OCI-LY7 (cell line): Measurements from ENCODE around the gene CSNK1G1. TPM values are rescaled to one million over a fixed set of nuclear protein-coding genes. Genes with fewer than 3 reads are reported as not detected.

Experiments used
- BruUV-seq: library from RNA; stranded (reverse); fragments of 400-500 nt; replicated peaks from 2 replicates; lab custom pipeline; 2021; lab: Mats Ljungman, UMichigan
- CTCF ChIA-PET: fragments of 300-600 bp; sonication (Branson Sonifier 250); formaldehyde crosslinking; loops from one replicate; lab custom pipeline; 2022; ENCODE audit warnings: antibody characterized with exemption; ENCODE audit not compliant: unreplicated experiment; lab: Charles Lee
- POLR2A ChIA-PET: fragments of 300-600 bp; sonication (Branson Sonifier 250); formaldehyde crosslinking; loops from one replicate; lab custom pipeline; 2022; ENCODE audit warnings: antibody characterized with exemption; lab: Charles Lee
- DNase-seq: peaks from one replicate; pipeline ENCODE4 v3.0.0-alpha.2; 2015; ENCODE audit warnings: low spot score
- H2AFZ ChIP-seq: fragments of 200-600 bp; sonication (generic), shearing (Covaris generic); 2 replicates; pipeline ENCODE4 v1.6.1; 2014; ENCODE audit warnings: mild to moderate bottlenecking, antibody characterized with exemption, low read length, moderate library complexity
- H3K27ac ChIP-seq: fragments of 200-600 bp; sonication (generic); 2 replicates; pipeline ENCODE4 v1.5.1; 2014; ENCODE audit warnings: mixed run types, low read depth, mild to moderate bottlenecking, moderate library complexity, low read length, inconsistent platforms; ENCODE audit not compliant: poor library complexity, severe bottlenecking
- H3K36me3 ChIP-seq: fragments of 200-600 bp; sonication (generic); 2 replicates; pipeline ENCODE4 v1.6.1; 2014; ENCODE audit warnings: mild to moderate bottlenecking, antibody characterized with exemption, low read length, moderate library complexity, mixed read lengths; ENCODE audit not compliant: insufficient read depth
- H3K4me1 ChIP-seq: fragments of 200-600 bp; sonication (generic); 2 replicates; pipeline ENCODE4 v1.5.1; 2014; ENCODE audit warnings: mild to moderate bottlenecking, low read length; ENCODE audit not compliant: insufficient read depth, poor library complexity, severe bottlenecking
- H3K4me2 ChIP-seq: fragments of 200-600 bp; sonication (generic); 2 replicates; pipeline ENCODE4 v1.6.1; 2014; ENCODE audit warnings: mild to moderate bottlenecking, low read length
- H3K4me3 ChIP-seq: fragments of 200-600 bp; sonication (generic); 2 replicates; pipeline ENCODE4 v1.5.1; 2014; ENCODE audit warnings: mild to moderate bottlenecking, low read depth, low read length; ENCODE audit not compliant: poor library complexity, severe bottlenecking
- H3K79me2 ChIP-seq: fragments of 200-600 bp; sonication (generic); 2 replicates; pipeline ENCODE4 v1.6.1; 2016; ENCODE audit warnings: low read depth, mild to moderate bottlenecking, low read length, moderate library complexity, mixed read lengths; ENCODE audit not compliant: insufficient read depth
- H3K9me2 ChIP-seq: fragments of 200-600 bp; sonication (generic); 2 replicates; pipeline ENCODE4 v1.6.1; 2016; ENCODE audit warnings: mild to moderate bottlenecking, low read length, mixed read lengths; ENCODE audit not compliant: insufficient read depth
- H3K9me3 ChIP-seq: fragments of 200-600 bp; sonication (generic); 2 replicates; pipeline ENCODE4 v1.6.1; 2014; ENCODE audit warnings: mild to moderate bottlenecking, mixed run types, low read length, mixed read lengths
- H4K20me1 ChIP-seq: fragments of 200-600 bp; sonication (generic); 2 replicates; pipeline ENCODE4 v1.6.1; 2014; ENCODE audit warnings: mild to moderate bottlenecking, antibody characterized with exemption, low read length, moderate library complexity, mixed read lengths; ENCODE audit not compliant: insufficient read depth
- CTCF ChIP-seq: fragments of 200-600 bp; sonication (generic); conservative IDR thresholded peaks from 2 replicates; pipeline ENCODE4 v1.5.1; 2014; ENCODE audit warnings: mild to moderate bottlenecking, antibody characterized with exemption, low read length, moderate library complexity, mixed read lengths
- EZH2phosphoT487 ChIP-seq: fragments of 200-600 bp; sonication (generic); IDR thresholded peaks from 2 replicates; pipeline ENCODE4 v1.6.1; 2018; ENCODE audit warnings: low read depth, borderline replicate concordance, mild to moderate bottlenecking, mixed run types, antibody characterized with exemption, low read length, moderate library complexity, mixed read lengths
- intact Hi-C: fragments of 100-400 bp; cut with micrococcal nuclease; formaldehyde crosslinking; loops from one replicate; pipeline ENCODE4 v1.10.0; 2022; ENCODE audit not compliant: unreplicated experiment
- total RNA-seq, 2 experiments: library from RNA; depleted of rRNA in 1 of 2; stranded (reverse); fragments of >200 nt in 1 of 2; shearing (Covaris generic) in 1 of 2; gene quantifications; 2 replicates each; pipeline ENCODE4 v1.2.3, GENCODE V29; 2014 to 2022

The CSNK1G1 gene
- total RNA-seq, 2 experiments from 2014 or later: 8.8 to 14.1 TPM

- H3K4me3 ChIP-seq: no peak overlapping the region
- no peaks in the 10 kb centered on the region for H3K79me2 ChIP-seq
- intact Hi-C loops: no loop called here
- TF ChIP-seq EZH2phosphoT487: no peak
- DNase-seq: no peak
- H3K27ac ChIP-seq: no peak overlapping the region
- ChIA-PET POLR2A (interaction anchor here (1.9 kb wide), 1 partner anchor 17 kb away, joined by 6 read pairs; no protein-coding TSS in a partner anchor), CTCF (no interaction called here)
- no peaks in the 10 kb centered on the region for H3K36me3 ChIP-seq
- no peaks in the 10 kb centered on the region for H3K4me1 ChIP-seq
- H3K9me2 ChIP-seq: no peaks in the 10 kb centered on the region
- H2AFZ ChIP-seq: no peak overlapping the region
- no peaks in the 10 kb centered on the region for H4K20me1 ChIP-seq
- BruUV-seq: no TSS peak
- H3K9me3 ChIP-seq: no peaks in the 10 kb centered on the region; the same call in 1 of the 2 replicates
- H3K4me2 ChIP-seq: no peak overlapping the region
Observed at GRCh38 chr15:64245405-64245804, 110.6 kb downstream of the CSNK1G1 start.

DNA sequence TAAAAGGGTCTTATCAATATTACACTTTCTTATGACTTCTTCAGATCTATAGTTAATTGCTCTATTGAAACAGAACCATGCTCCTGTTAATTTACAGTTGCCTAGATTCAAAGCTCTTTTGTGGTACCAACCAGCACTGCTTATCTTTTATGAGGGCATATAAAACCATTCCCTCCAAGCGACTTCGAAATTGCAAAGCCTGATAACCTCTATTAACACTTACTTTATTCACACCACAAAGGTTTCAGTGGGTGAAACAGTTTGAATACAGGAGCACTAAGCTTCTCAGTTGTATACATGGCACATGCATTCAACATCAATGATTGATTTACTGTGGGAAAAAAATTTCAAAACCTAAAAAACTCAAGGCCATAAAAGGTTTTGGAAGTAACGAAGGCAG lies 118.3 kb downstream of the CSNK1G1 start:
- no peaks in the 10 kb centered on the region for H3K4me1 ChIP-seq
- no TSS peak for BruUV-seq
- no peaks in the 10 kb centered on the region for H3K36me3 ChIP-seq
- no peak overlapping the region for H3K4me3 ChIP-seq
- no peak overlapping the region for H3K4me2 ChIP-seq
- ChIA-PET POLR2A (no interaction called here), CTCF (no interaction called here)
- TF ChIP-seq EZH2phosphoT487: no peak
- TF ChIP-seq CTCF: no peak
- no peak overlapping the region for H3K27ac ChIP-seq
- no peak for DNase-seq
- H2AFZ ChIP-seq: no peak overlapping the region
- intact Hi-C loops: no loop called here
- H4K20me1 ChIP-seq: no peaks in the 10 kb centered on the region
- no peaks in the 10 kb centered on the region for H3K9me2 ChIP-seq
- H3K9me3 ChIP-seq: no peaks in the 10 kb centered on the region; the same call in 1 of the 2 replicates
- no peaks in the 10 kb centered on the region for H3K79me2 ChIP-seq

GRCh38 chr15:64236156-64236894 lies 119.6 kb downstream of the CSNK1G1 start:
- ChIA-PET CTCF (no interaction called here), POLR2A (interaction anchor here (0.6 kb wide), 1 partner anchor 220 kb away, joined by 4 read pairs; no protein-coding TSS in a partner anchor)
- no peak overlapping the region for H2AFZ ChIP-seq
- TF ChIP-seq EZH2phosphoT487 (no peak), CTCF (no peak)
- H3K36me3 ChIP-seq: no peaks in the 10 kb centered on the region
- DNase-seq: no peak
- no peaks in the 10 kb centered on the region for H4K20me1 ChIP-seq
- intact Hi-C loops: no loop called here
- no peak overlapping the region for H3K27ac ChIP-seq
- H3K79me2 ChIP-seq: no peaks in the 10 kb centered on the region
- H3K4me2 ChIP-seq: no peak overlapping the region
- no peaks in the 10 kb centered on the region for H3K9me3 ChIP-seq
- no peaks in the 10 kb centered on the region for H3K9me2 ChIP-seq
- H3K4me3 ChIP-seq: no peak overlapping the region
- BruUV-seq: no TSS peak
- no peaks in the 10 kb centered on the region for H3K4me1 ChIP-seq
